ENCODE data around the gene TAF1A. TPM values are rescaled to one million over a fixed set of nuclear protein-coding genes. Genes with fewer than 3 reads are reported as not detected.
"Not testable (repeated sequence)": the region's sequence is repeated elsewhere in the genome, so short reads cannot be mapped to it uniquely, and the experiment has no call there.

Gene TAF1A
- total RNA-seq, 4 donors from 2014 or later = 2.3 to 7.7 (median 5.2) TPM

DNA sequence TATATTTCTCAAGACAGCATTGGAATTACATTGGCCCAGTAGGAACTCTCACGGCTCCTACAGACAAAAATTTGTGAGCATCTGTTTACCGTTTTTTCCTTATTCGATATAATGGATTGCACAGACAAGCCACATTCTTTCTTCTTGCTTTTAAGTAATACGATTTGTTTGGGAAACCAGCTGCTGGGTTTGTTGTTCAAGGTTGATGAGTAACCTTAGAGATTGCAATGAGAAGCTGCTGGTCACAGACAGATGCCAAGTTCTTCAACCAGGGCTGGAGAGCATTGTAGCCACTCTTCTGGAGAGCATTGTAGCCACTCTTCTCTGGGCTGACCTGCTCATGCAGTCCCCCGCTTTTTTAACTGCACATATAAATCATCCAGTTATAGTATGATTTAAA, 26.8 kb upstream of the TAF1A start:
- 66 to 75% methylated on average over 5 of the region's 5 CpGs for WGBS, 2 donors
- no peak for TF ChIP-seq POLR2A (IDR thresholded peaks at IDR 0.05)
- TF ChIP-seq CTCF (IDR thresholded peaks at IDR 0.05) = no peak
- no peak for DNase-seq
- H3K4me1 ChIP-seq = peaks cover 8 to 30% (median 13%) of the 10 kb centered on the region in 3 donors
- H3K9me3 ChIP-seq = no peaks in the 10 kb centered on the region
- H3K27me3 ChIP-seq = peaks cover 0 to 9% (median 0%) of the 10 kb centered on the region in 4 donors
- H3K36me3 ChIP-seq = no peaks in the 10 kb centered on the region
- no peak overlapping the region for H3K4me3 ChIP-seq
- no peak overlapping the region for H3K27ac ChIP-seq
- intact Hi-C loops (cut with DNase I) = no loop called here

- H3K27ac ChIP-seq = no peak overlapping the region
Measured at GRCh38 chr1:222613627-222614026, 23.9 kb upstream of the TAF1A start.

DNA sequence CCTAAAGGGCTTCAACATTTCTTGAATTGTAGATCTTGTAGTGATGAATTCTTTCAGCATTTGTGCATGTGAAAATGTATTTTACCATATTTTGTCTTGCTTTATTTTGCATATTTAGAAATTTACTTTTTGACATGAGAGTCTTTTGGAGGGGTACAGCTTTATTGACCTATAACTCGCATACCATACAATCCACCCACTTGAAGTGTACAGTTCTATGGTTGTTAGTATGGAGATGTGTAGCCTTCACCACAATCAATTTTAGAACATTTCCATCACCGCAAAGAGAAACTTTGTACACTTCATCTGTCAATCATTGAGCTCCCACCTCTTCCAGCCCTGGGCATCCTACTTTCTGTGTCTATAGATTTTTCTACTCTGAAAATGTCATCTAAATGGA, 21.0 kb upstream of the TAF1A start:
- Histone ChIP-seq H3K9me3 (no peaks in the 10 kb centered on the region), H3K4me3 (no peak overlapping the region), H3K27me3 (peaks cover 0 to 12% (median 0%) of the 10 kb centered on the region in 4 donors), H3K4me1 (no peaks in the 10 kb centered on the region), H3K36me3 (no peaks in the 10 kb centered on the region), H3K27ac (no peak overlapping the region)
- 92 to 97% methylated on average over 2 of the region's 2 CpGs for WGBS, 2 donors
- DNase-seq = no peak
- intact Hi-C loops (cut with DNase I) = no loop called here
- no peak for TF ChIP-seq POLR2A (IDR thresholded peaks at IDR 0.05)
- TF ChIP-seq CTCF (IDR thresholded peaks at IDR 0.05) = no peak

More at GRCh38 chr1:222613627-222614026, 23.9 kb upstream of the TAF1A start:
- intact Hi-C loops (cut with DNase I) = no loop called here
- TF ChIP-seq POLR2A (IDR thresholded peaks at IDR 0.05) (no peak), CTCF (IDR thresholded peaks at IDR 0.05) (no peak)
- no peaks in the 10 kb centered on the region for H3K36me3 ChIP-seq
- WGBS, 2 donors = 48 to 69% methylated on average over 1 of the region's 1 CpG
- H3K27me3 ChIP-seq = peaks cover 0 to 12% (median 0%) of the 10 kb centered on the region in 4 donors
- no peaks in the 10 kb centered on the region for H3K9me3 ChIP-seq
- H3K4me1 ChIP-seq = peaks cover 5 to 10% (median 6%) of the 10 kb centered on the region in 3 donors
- no peak overlapping the region for H3K4me3 ChIP-seq
- DNase-seq = no peak

GRCh38 chr1:222609111-222609510, 19.4 kb upstream of the TAF1A start:
- H3K36me3 ChIP-seq; H3K27ac ChIP-seq; H3K27me3 ChIP-seq; DNase-seq; H3K4me1 ChIP-seq; H3K9me3 ChIP-seq; H3K4me3 ChIP-seq; intact Hi-C loops (cut with DNase I): not testable (repeated sequence)
- WGBS, 2 donors = 47 to 53% methylated on average over 1 of the region's 1 CpG

DNA sequence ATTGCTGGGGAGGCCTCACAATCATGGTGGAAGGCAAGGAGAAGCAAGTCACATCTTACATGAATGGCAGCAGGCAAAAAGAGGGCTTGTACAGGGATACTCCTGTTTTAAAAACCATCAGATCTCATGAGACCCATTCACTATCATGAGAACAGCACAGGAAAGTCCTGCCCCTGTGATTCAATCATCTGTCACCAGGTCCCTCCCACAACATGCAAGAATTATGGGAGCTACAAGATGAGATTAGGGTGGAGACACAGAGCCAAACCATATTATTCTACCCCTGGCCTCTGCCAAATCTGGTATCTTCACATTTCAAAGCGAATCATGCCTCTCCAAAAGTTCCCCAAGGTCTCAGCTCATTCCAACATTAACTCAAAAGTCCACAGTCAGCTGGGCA, 17.0 kb upstream of the TAF1A start:
- TF ChIP-seq POLR2A (IDR thresholded peaks at IDR 0.05) = no peak
- Histone ChIP-seq H3K4me1 (no peaks in the 10 kb centered on the region), H3K9me3 (no peaks in the 10 kb centered on the region), H3K4me3 (no peak overlapping the region), H3K27me3 (peaks cover 0 to 5% (median 0%) of the 10 kb centered on the region in 4 donors), H3K36me3 (no peaks in the 10 kb centered on the region), H3K27ac (no peak overlapping the region)
- DNase-seq = no peak
- 100% methylated on average over 1 of the region's 1 CpG; no CpG with 5 or more reads in 1 of the 2 donors for WGBS, 2 donors
- intact Hi-C loops (cut with DNase I) = no loop called here

DNA sequence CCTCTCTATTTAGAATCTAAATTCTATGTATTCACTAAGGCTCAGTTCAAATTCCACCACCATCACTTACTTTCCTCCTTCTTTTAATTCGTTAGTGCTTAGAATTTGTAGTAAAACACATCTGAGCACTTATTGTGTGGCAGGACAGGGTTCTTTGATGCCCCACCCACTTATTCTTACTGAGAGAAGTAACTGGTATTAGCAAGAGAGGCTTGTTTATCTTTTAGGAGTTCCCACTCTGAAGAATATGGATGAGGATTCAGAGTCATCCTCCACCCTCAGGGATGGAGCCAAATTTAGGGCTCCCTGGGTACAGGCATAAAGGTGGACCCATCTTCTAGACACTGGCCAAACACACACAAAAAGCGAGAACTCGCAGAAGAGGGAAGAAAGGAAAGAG, 11.5 kb upstream of the TAF1A start:
- no peaks in the 10 kb centered on the region for H3K27me3 ChIP-seq
- WGBS, 2 donors = 83 to 84% methylated on average over 3 of the region's 3 CpGs
- no peaks in the 10 kb centered on the region for H3K36me3 ChIP-seq
- no peak for DNase-seq
- H3K4me1 ChIP-seq = peaks cover 0 to 12% (median 5%) of the 10 kb centered on the region in 3 donors
- TF ChIP-seq POLR2A (IDR thresholded peaks at IDR 0.05) (no peak), CTCF (IDR thresholded peaks at IDR 0.05) (no peak)
- H3K9me3 ChIP-seq = no peaks in the 10 kb centered on the region
- intact Hi-C loops (cut with DNase I) = no loop called here
- H3K4me3 ChIP-seq = no peak overlapping the region
- no peak overlapping the region for H3K27ac ChIP-seq
